IMR-90 (cell line): ENCODE measurements around the gene PHETA1. TPM values are rescaled to one million over a fixed set of nuclear protein-coding genes. Genes with fewer than 3 reads are reported as not detected.

Experiments
- ATAC-seq: fragments of 200-7000 bp; cut with Tn5 transposase; 2 replicates; pipeline ENCODE4 v1.9.1; 2020; ENCODE audit warnings: low read depth, mild to moderate bottlenecking, moderate library complexity
- BruUV-seq: library from RNA; stranded (reverse); fragments of 400-500 nt; replicated peaks from 2 replicates; lab custom pipeline; 2021; lab: Mats Ljungman, UMichigan
- CTCF ChIA-PET: fragments of 300-600 bp; formaldehyde crosslinking; extraction: SDS; loops from one replicate; lab custom pipeline; 2021; ENCODE audit warnings: antibody characterized with exemption; lab: Yijun Ruan, JAX
- POLR2A ChIA-PET: fragments of 300-600 bp; sonication (Branson Sonifier 250); formaldehyde crosslinking; loops from one replicate; lab custom pipeline; 2022; ENCODE audit warnings: antibody characterized with exemption; ENCODE audit not compliant: unreplicated experiment; lab: Charles Lee
- DNase-seq: peaks from one replicate; pipeline ENCODE4 v3.0.0; 2013
- H2AFZ ChIP-seq: replicated peaks from 2 replicates; pipeline ENCODE3; 2013; ENCODE audit warnings: low read length, mild to moderate bottlenecking; ENCODE audit not compliant: poor library complexity
- H2AK5ac ChIP-seq: 2 replicates; pipeline ENCODE4 v1.6.1; 2013; ENCODE audit warnings: low read depth, low read length, inconsistent platforms
- H2AK9ac ChIP-seq: replicated peaks from 2 replicates; pipeline ENCODE3; 2013; ENCODE audit warnings: mild to moderate bottlenecking, low read depth, low read length, moderate library complexity; ENCODE audit not compliant: poor library complexity
- H2BK120ac ChIP-seq: 2 replicates; pipeline ENCODE4 v1.6.1; 2013; ENCODE audit warnings: low read depth, low read length, inconsistent platforms
- H2BK15ac ChIP-seq: 3 replicates; pipeline ENCODE4 v1.6.1; 2013; ENCODE audit warnings: low read depth, low read length, inconsistent platforms
- H2BK20ac ChIP-seq: 2 replicates; pipeline ENCODE4 v1.6.1; 2013; ENCODE audit warnings: low read depth, mild to moderate bottlenecking, inconsistent platforms, low read length, moderate library complexity
- H2BK5ac ChIP-seq: 2 replicates; pipeline ENCODE4 v1.6.1; 2013; ENCODE audit warnings: mild to moderate bottlenecking, low read depth, low read length, inconsistent platforms; ENCODE audit not compliant: poor library complexity, severe bottlenecking
- H3K14ac ChIP-seq: replicated peaks from 2 replicates; pipeline ENCODE4 v1.6.1; 2013; ENCODE audit warnings: low read depth, low read length, inconsistent platforms
- H3K18ac ChIP-seq: 2 replicates; pipeline ENCODE4 v1.6.1; 2013; ENCODE audit warnings: low read depth, low read length, control low read depth
- H3K23ac ChIP-seq: 2 replicates; pipeline ENCODE4 v1.6.1; 2013; ENCODE audit warnings: low read depth, low read length, inconsistent platforms
- H3K27ac ChIP-seq: 2 replicates; pipeline ENCODE4 v1.5.1; 2013; ENCODE audit warnings: mild to moderate bottlenecking, control low read depth, low read length; ENCODE audit not compliant: insufficient read depth
- H3K27me3 ChIP-seq: 2 replicates; pipeline ENCODE4 v1.6.1; 2013; ENCODE audit warnings: low read length; ENCODE audit not compliant: control insufficient read depth, insufficient read depth
- H3K36me3 ChIP-seq: 2 replicates; pipeline ENCODE4 v1.6.1; 2013; ENCODE audit warnings: low read length, mixed read lengths; ENCODE audit not compliant: control insufficient read depth, insufficient read depth
- H3K4ac ChIP-seq: 2 replicates; pipeline ENCODE4 v1.6.1; 2013; ENCODE audit warnings: low read depth, low read length, inconsistent platforms
- H3K4me1 ChIP-seq: 2 replicates; pipeline ENCODE4 v1.6.1; 2013; ENCODE audit warnings: low read length, mixed read lengths; ENCODE audit not compliant: control insufficient read depth, insufficient read depth
- H3K4me2 ChIP-seq: 2 replicates; pipeline ENCODE4 v1.6.1; 2013; ENCODE audit warnings: low read depth, mild to moderate bottlenecking, control low read depth, low read length, moderate library complexity
- H3K4me3 ChIP-seq: 2 replicates; pipeline ENCODE4 v1.5.1; 2013; ENCODE audit warnings: low read depth, mild to moderate bottlenecking, control low read depth, low read length, moderate library complexity; ENCODE audit not compliant: insufficient read depth
- H3K56ac ChIP-seq: 2 replicates; pipeline ENCODE4 v1.6.1; 2013; ENCODE audit warnings: low read length, inconsistent platforms; ENCODE audit not compliant: insufficient read depth; ENCODE audit errors: extremely low read depth
- H3K79me1 ChIP-seq, 2 experiments: 2 replicates each; pipeline ENCODE4 v1.6.1; 2013; ENCODE audit warnings: low read length in 2 of 2, inconsistent platforms in 1 of 2, low read depth in 1 of 2
- H3K9ac ChIP-seq: 2 replicates; pipeline ENCODE4 v1.6.1; 2013; ENCODE audit warnings: low read depth, low read length, control low read depth
- H3K9me1 ChIP-seq: 2 replicates; pipeline ENCODE4 v1.6.1; 2013; ENCODE audit warnings: low read length, inconsistent platforms; ENCODE audit not compliant: insufficient read depth
- H3K9me3 ChIP-seq: 2 replicates; pipeline ENCODE4 v1.6.1; 2013; ENCODE audit warnings: low read length; ENCODE audit not compliant: control insufficient read depth, insufficient read depth
- H4K20me1 ChIP-seq: 2 replicates; pipeline ENCODE4 v1.6.1; 2013; ENCODE audit warnings: low read length, inconsistent platforms; ENCODE audit not compliant: insufficient read depth
- H4K5ac ChIP-seq: 2 replicates; pipeline ENCODE4 v1.6.1; 2013; ENCODE audit warnings: mild to moderate bottlenecking, low read depth, low read length, control low read depth
- H4K8ac ChIP-seq, 2 experiments: 2 replicates each; pipeline ENCODE4 v1.6.1; 2013; ENCODE audit warnings: low read depth in 2 of 2, low read length in 2 of 2, control low read depth in 1 of 2, inconsistent platforms in 1 of 2
- H4K91ac ChIP-seq: 2 replicates; pipeline ENCODE4 v1.6.1; 2013; ENCODE audit warnings: low read depth, low read length, inconsistent platforms; ENCODE audit not compliant: insufficient read depth
- CEBPB ChIP-seq: IDR thresholded peaks from 2 replicates; pipeline ENCODE4 v1.6.1; 2012; ENCODE audit warnings: low read depth, low read length, improper control_type of control experiment
- FOS ChIP-seq: fragments of 150-350 bp; IDR thresholded peaks from 2 replicates; pipeline ENCODE4 v1.6.1; 2016; ENCODE audit warnings: low read depth, low read length
- MAFK ChIP-seq: IDR thresholded peaks from 2 replicates; pipeline ENCODE4 v1.6.1; 2012; ENCODE audit warnings: low read depth, low read length, improper control_type of control experiment
- MXI1 ChIP-seq: IDR thresholded peaks from 2 replicates; pipeline ENCODE4 v1.6.1; 2012; ENCODE audit warnings: low read depth, mild to moderate bottlenecking, low read length, moderate library complexity, borderline replicate concordance
- RAD21 ChIP-seq: IDR thresholded peaks from 2 replicates; pipeline ENCODE4 v1.6.1; 2012; ENCODE audit warnings: low read length, improper control_type of control experiment
- RCOR1 ChIP-seq: IDR thresholded peaks from 2 replicates; pipeline ENCODE4 v1.6.1; 2012; ENCODE audit warnings: mild to moderate bottlenecking, low read length, improper control_type of control experiment; ENCODE audit not compliant: insufficient replicate concordance
- RFX5 ChIP-seq: IDR thresholded peaks from 2 replicates; pipeline ENCODE4 v1.8.0; 2012; ENCODE audit warnings: low read depth, mild to moderate bottlenecking, low read length, moderate library complexity
- SMC3 ChIP-seq: fragments of 150-350 bp; IDR thresholded peaks from 2 replicates; pipeline ENCODE4 v1.6.1; 2016; ENCODE audit warnings: low read depth, mild to moderate bottlenecking, antibody characterized with exemption, low read length, moderate library complexity
- WGBS, 2 experiments: methylation state at CpG; one replicate each; pipeline versions ENCODE4 v1.1.5 to v1.1.7; 2013; ENCODE audit warnings: missing lambda C conversion rate in 2 of 2; ENCODE audit not compliant: insufficient read length in 1 of 2; ENCODE audit errors: extremely low coverage in 2 of 2; 5-methylcytosine and 5-hydroxymethylcytosine counted together
- dilution Hi-C: fragments of 300-500 bp; cut with HindIII; formaldehyde crosslinking; loops from one replicate; pipeline ENCODE4 v1.14.3; 2018; ENCODE audit warnings: low sequenced_read_pairs; ENCODE audit not compliant: unreplicated experiment
- in situ Hi-C: fragments of 300-500 bp; cut with MboI; formaldehyde crosslinking; loops from 3 replicates; pipeline ENCODE4 v1.14.3; 2019; ENCODE audit warnings: low sequenced_read_pairs, inconsistent platforms, mixed read lengths
- intact Hi-C: fragments of 100-400 bp; cut with micrococcal nuclease; formaldehyde crosslinking; loops from 2 replicates; pipeline ENCODE4 v1.10.0; 2022
- polyA plus RNA-seq, 3 experiments: library from polyadenylated mRNA; depleted of rRNA; stranded (reverse); fragments of >200 nt; gene quantifications; 2 replicates each; pipeline ENCODE4 v1.2.3, GENCODE V29; 2012; ENCODE audit warnings: low replicate concordance in 1 of 3
- total RNA-seq: library from RNA; depleted of rRNA; stranded (reverse); fragments of >200 nt; gene quantifications from 2 replicates; pipeline ENCODE4 v1.2.3, GENCODE V29; 2012
- TF ChIP-seq, protein P1 (sequence below): fragments of 150-350 bp; IDR thresholded peaks from 2 replicates; pipeline ENCODE4 v1.6.1; 2017; ENCODE audit warnings: mild to moderate bottlenecking, antibody characterized with exemption, low read length, low read depth
- TF ChIP-seq, protein P2 (sequence below): conservative IDR thresholded peaks from 2 replicates; pipeline ENCODE4 v1.5.1; 2012; ENCODE audit warnings: mild to moderate bottlenecking, low read depth, low read length, improper control_type of control experiment

The PHETA1 gene
- total and polyA plus RNA-seq, 2 of the 4 experiments (the other 2 are of a cell fraction), result 3.2 to 6.6 TPM

DNA sequence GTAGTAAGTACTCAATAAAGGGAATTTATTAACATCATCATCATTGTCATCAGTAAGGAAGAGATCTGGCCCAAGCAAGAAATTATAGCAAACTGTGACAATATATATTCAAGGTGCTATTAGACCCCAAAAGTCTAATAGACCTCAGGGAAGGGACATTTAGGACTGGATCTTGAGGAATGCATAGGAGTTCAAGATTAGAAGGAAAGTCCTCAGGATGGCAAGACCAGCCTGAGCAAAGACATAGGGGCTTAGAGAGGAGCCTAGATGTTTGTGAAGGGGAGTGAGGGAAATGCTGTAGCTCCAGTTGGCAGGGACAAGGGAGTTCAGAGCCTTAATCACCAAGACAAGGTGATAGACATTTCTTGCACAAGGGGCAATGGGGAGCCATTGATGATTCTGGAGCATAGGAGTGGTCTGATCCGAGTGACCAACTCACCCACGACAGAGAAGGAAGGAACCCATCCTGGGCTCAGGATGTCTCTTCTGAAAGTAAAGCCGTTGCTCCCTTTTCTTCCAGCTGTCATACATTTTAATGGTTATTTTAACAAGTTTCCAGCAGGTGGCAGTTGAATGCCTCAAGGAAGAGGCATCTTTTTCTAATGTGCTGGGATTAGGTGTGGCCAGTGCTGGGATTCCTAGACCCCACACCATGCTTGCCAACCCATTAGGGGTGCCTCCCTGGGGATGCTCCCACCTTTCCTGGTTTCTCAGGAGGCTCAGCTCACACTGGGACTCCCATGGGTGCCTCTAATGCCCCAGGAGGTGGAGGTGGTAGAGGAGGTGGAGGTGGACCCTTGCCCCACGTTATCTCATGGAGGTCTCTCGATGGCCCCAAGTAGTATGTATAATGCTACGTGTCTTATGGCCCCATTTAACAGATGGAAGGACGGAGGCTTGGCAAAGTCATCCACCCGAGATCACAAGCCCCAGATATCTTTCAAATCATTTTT, 37.8 kb downstream of the PHETA1 start:
- no peak overlapping the region for H2BK120ac ChIP-seq
- no peaks in the 10 kb centered on the region for H3K9me3 ChIP-seq
- no peaks in the 10 kb centered on the region for H3K4me1 ChIP-seq
- no peaks in the 10 kb centered on the region for H3K9me1 ChIP-seq
- H3K27ac ChIP-seq, result no peak overlapping the region
- no peak overlapping the region for H3K18ac ChIP-seq
- peak overlapping the region; percentile 87 for H2AK9ac ChIP-seq
- WGBS, 2 experiments, result no CpG with 5 or more reads among the region's 8 CpGs
- H3K23ac ChIP-seq, result no peak overlapping the region
- no peak overlapping the region for H2BK5ac ChIP-seq
- no peak overlapping the region for H2BK20ac ChIP-seq
- H3K14ac ChIP-seq, result no peak overlapping the region
- ATAC-seq, result peak; percentile 78
- no peak overlapping the region for H4K5ac ChIP-seq
- no peaks in the 10 kb centered on the region for H4K20me1 ChIP-seq
- dilution Hi-C loops, result no loop called here
- no peak overlapping the region for H2BK15ac ChIP-seq
- H3K56ac ChIP-seq, result no peak overlapping the region
- no peak overlapping the region for H3K4ac ChIP-seq
- H2AFZ ChIP-seq, result peak overlapping the region; percentile 63
- no peak overlapping the region for H3K4me3 ChIP-seq
- peak; percentile 24 for DNase-seq
- no peak overlapping the region for H3K4me2 ChIP-seq
- H4K8ac ChIP-seq, result no peak overlapping the region
- no peaks in the 10 kb centered on the region for H3K79me1 ChIP-seq
- in situ Hi-C loops, result no loop called here
- no peak overlapping the region for H3K9ac ChIP-seq
- no peak overlapping the region for H4K91ac ChIP-seq
- no peak overlapping the region for H2AK5ac ChIP-seq
- H3K27me3 ChIP-seq, result peaks cover 13% of the 10 kb centered on the region
- ChIA-PET POLR2A (no interaction called here), CTCF (interaction anchor here (1.2 kb wide), 1 partner anchor 121 kb away, joined by 3 read pairs; no protein-coding TSS in a partner anchor)
- intact Hi-C loops, result loop anchor here (5.0 kb wide), 1 partner anchor 121 kb away; no protein-coding TSS in a partner anchor
- H3K36me3 ChIP-seq, result no peaks in the 10 kb centered on the region
- no TSS peak for BruUV-seq
- TF ChIP-seq MAFK, result no peak
- peak; percentile 25; the same call in 1 of the 2 replicates for TF ChIP-seq CEBPB
- TF ChIP-seq RCOR1, result no peak
- TF ChIP-seq, protein P1, sequence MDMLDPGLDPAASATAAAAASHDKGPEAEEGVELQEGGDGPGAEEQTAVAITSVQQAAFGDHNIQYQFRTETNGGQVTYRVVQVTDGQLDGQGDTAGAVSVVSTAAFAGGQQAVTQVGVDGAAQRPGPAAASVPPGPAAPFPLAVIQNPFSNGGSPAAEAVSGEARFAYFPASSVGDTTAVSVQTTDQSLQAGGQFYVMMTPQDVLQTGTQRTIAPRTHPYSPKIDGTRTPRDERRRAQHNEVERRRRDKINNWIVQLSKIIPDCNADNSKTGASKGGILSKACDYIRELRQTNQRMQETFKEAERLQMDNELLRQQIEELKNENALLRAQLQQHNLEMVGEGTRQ, result no peak
- no peak for TF ChIP-seq RFX5
- TF ChIP-seq FOS, result no peak
- no peak for TF ChIP-seq MXI1
- peak; percentile 38 for TF ChIP-seq RAD21
- TF ChIP-seq, protein P2, sequence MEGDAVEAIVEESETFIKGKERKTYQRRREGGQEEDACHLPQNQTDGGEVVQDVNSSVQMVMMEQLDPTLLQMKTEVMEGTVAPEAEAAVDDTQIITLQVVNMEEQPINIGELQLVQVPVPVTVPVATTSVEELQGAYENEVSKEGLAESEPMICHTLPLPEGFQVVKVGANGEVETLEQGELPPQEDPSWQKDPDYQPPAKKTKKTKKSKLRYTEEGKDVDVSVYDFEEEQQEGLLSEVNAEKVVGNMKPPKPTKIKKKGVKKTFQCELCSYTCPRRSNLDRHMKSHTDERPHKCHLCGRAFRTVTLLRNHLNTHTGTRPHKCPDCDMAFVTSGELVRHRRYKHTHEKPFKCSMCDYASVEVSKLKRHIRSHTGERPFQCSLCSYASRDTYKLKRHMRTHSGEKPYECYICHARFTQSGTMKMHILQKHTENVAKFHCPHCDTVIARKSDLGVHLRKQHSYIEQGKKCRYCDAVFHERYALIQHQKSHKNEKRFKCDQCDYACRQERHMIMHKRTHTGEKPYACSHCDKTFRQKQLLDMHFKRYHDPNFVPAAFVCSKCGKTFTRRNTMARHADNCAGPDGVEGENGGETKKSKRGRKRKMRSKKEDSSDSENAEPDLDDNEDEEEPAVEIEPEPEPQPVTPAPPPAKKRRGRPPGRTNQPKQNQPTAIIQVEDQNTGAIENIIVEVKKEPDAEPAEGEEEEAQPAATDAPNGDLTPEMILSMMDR, result peak; percentile 37
- TF ChIP-seq SMC3, result peak; percentile 32; the same call in 1 of the 2 replicates
